Measurements from ENCODE around the gene NSD1. TPM values are rescaled to one million over a fixed set of nuclear protein-coding genes. Genes with fewer than 3 reads are reported as not detected.
"Not testable (repeated sequence)": the region's sequence is repeated elsewhere in the genome, so short reads cannot be mapped to it uniquely, and the experiment has no call there.

Gene NSD1
- polyA plus RNA-seq, 1 donor from 2014 or later, result 68.5 TPM

DNA sequence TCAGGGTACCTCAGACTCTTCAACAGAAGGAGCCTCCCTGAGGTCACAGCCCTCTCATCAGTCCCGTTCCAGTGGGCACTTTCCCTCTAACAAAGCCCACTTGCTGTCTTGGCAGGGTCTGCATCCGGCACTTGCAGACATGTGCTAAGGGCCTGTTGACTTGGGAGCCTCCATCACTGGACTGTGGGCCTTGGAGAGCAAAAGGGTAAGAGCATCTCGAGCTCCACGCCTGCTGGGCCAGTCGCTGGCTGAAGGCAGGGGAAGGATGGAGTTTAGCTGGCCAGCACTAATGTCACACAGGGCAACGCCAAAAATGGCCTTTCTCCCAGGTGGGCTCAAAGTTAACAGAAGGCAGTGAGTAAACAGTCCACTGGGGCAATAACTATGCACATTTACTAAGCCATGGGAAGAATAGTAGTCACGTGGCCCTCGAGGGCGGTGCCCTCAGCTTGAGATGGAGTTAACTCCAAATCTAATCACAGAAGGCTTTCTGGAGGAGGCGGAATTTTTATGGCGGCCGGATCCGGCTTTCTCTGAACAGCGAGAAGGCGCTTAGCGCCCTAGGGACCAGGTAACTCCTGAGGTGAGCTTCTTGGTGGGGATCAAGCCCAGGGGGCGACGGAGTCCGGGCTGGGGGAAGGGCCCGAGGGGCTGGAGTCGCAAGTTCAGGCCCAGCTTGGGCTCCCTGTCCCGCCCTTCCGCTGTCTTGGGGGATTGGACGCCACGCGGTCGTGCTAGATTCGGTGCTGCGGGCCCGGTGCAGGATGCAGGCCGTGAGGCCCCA lies 2.0 kb upstream of the NSD1 start:
- peaks cover 4% of the 10 kb centered on the region for H3K36me3 Mint-ChIP-seq
- no peaks in the 10 kb centered on the region for H3K27me3 Mint-ChIP-seq
- no peaks in the 10 kb centered on the region for H3K9me3 Mint-ChIP-seq
- peaks cover 26 to 35% (median 35%) of the 10 kb centered on the region in 3 donors for H3K4me1 Mint-ChIP-seq
- peak overlapping the region in 2 of 3 donors; percentile 68 to 77 for H3K27ac Mint-ChIP-seq
- peak overlapping the region; percentile 59 to 88 (median 68) for H3K4me3 Mint-ChIP-seq

DNA sequence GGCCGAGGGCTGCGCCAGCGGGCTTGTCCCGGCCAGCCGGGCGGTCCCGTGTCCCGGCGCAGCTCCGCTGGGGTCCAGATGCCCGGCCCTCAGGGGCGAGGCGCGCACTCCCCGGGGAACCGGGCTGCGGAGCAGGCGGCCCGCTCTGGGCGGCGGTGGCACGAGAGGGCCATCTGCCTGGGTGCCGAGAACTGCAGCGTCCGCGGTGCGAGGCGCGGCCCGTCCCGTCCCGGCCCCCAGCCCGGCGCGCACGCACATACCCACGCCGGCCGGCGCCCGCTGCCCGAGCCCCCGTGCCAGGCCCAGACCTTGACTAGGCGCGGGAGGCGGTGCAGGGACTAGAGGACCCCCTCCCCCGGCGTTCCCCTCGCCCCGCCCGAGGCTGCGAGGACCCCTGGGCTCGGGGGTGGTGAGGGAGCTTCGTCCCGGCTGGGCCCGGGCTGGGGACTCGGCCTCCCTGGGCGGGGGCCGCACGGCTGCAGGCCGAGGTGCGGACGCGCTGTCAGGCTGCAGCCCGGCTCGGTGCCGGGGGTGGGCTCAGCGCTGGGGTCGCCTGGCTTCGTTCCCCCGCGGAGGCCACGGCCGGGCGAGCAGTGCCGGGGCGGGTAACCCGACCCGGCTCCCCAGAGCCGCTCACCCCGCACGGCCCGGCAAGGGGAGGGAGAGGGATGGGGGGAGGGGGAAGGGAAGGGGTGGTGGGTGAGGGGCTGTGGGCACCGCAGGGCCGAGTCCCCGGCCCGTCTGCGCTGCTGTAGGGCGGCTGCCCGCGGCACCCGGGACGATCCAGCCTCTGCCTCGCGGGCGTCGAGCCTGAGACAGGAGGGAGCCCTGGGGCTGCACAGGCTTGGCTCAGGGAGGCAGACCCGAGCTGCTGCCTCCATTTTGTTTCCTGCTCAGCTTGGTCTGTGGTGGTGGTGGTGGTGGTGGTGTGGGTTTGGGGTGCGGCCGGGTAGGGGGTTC lies 1.2 kb upstream of the NSD1 start:
- Mint-ChIP-seq H3K4me1 (peaks cover 30 to 42% (median 40%) of the 10 kb centered on the region in 3 donors), H3K4me3 (peak overlapping the region; percentile 58 to 85 (median 79)), H3K9me3 (no peaks in the 10 kb centered on the region), H3K27ac (peak overlapping the region; percentile 73 to 80 (median 77)), H3K27me3 (no peaks in the 10 kb centered on the region), H3K36me3 (peaks cover 6% of the 10 kb centered on the region)

DNA sequence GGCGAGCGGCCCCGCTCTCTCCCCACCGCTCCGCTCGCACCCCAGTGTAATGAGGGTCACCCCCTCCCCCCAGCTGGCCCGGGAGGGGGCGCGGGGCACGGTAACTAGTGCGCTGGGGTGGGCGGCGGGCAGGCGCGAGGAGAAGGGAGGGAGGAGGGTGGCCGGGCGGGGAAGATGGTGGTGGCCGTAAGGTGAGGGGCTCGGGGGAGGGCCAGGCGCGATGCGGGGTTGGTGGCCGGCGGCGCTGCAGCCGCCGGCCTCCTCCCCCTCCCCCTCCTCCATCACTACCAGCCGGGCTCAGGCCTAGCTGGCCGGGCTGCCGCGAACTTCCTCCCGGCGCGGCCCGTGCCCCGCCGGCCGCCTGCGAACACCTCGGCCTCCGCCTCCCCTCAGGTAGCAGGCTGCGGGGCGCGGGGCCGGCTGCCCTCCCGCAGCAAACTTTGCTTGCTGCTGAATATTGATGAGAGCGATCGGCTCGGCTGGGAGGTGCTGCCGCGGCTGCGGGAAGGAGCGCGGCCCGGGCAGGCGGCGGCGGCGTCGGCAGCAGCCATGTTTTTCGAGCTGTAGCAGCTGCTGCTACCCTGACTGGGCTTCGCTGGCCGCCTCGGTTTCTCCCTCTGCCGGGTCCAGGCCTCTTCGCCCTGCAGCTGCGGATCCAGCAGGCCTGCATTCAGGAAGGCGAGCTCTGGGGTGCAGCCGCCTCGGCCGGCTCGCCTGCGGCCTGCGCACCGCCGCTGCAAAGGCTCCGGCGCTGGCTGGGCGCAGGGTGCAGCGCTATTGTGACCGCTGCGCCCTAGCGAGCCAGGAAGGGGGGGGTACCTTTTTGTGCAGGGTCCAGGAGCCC lies 502 bp downstream of the NSD1 start:
- no peaks in the 10 kb centered on the region for H3K9me3 Mint-ChIP-seq
- peaks cover 6% of the 10 kb centered on the region for H3K36me3 Mint-ChIP-seq
- H3K4me1 Mint-ChIP-seq, result peaks cover 27 to 31% (median 30%) of the 10 kb centered on the region in 3 donors

DNA sequence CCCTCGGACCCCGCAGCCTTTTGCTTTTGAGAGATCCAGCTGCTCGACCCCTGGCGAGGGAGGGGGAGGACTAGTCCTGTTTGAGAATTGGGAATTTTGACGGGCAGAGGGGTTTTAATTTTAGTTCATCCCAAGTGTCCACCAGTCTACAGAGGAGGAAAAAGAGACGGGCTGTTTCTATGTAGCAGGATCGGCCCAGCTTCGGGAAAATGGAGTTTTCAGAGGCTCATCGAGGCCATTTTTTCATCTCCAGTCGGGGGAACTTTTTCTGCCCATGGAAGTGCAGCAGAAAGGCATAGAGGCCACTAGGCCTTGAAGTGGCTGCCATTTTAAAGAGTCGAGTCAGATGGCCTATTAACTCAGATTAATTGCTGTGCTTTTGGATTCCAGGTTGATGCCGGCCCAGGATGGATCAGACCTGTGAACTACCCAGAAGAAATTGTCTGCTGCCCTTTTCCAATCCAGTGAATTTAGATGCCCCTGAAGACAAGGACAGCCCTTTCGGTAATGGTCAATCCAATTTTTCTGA lies 1.2 kb downstream of the NSD1 start:
- H3K27me3 Mint-ChIP-seq, result no peaks in the 10 kb centered on the region
- H3K4me1 Mint-ChIP-seq, result peaks cover 26 to 28% (median 28%) of the 10 kb centered on the region in 3 donors
- peaks cover 6% of the 10 kb centered on the region for H3K36me3 Mint-ChIP-seq

More for the DNA sequence above, 502 bp downstream of the NSD1 start:
- Mint-ChIP-seq H3K27me3 (no peaks in the 10 kb centered on the region), H3K27ac (peak overlapping the region; percentile 76 to 90 (median 89)), H3K4me3 (peak overlapping the region; percentile 86 to 93 (median 92))

DNA sequence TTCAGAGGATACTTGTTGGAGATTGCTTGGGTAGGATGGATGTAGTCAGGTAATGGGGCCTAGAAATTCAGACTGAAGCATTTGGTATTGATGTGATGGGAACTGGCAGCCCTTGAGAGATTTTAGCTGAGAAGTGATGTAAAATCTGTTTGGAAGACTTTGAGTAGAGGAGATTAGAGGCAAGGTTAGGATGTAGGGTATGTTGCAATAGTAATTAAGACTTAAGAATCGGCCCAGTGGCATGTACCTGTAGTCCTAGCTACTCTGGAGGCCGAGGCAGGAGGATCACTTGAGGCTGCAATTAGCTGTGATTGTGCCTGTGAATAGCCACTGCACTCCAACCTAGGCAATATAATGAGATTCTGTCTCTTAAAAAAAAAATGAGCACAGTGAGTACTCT lies 6.7 kb downstream of the NSD1 start:
- Mint-ChIP-seq H3K36me3 (peaks cover 11% of the 10 kb centered on the region), H3K9me3 (no peaks in the 10 kb centered on the region), H3K27me3 (no peaks in the 10 kb centered on the region), H3K4me1 (peaks cover 37 to 47% (median 47%) of the 10 kb centered on the region in 3 donors), H3K4me3 (no peak overlapping the region), H3K27ac (peak overlapping the region in 1 of 3 donors; percentile 69)

More for the DNA sequence above, 1.2 kb downstream of the NSD1 start:
- peak overlapping the region; percentile 86 to 93 (median 92) for H3K4me3 Mint-ChIP-seq
- H3K27ac Mint-ChIP-seq, result peak overlapping the region; percentile 76 to 90 (median 89)
- no peaks in the 10 kb centered on the region for H3K9me3 Mint-ChIP-seq

DNA sequence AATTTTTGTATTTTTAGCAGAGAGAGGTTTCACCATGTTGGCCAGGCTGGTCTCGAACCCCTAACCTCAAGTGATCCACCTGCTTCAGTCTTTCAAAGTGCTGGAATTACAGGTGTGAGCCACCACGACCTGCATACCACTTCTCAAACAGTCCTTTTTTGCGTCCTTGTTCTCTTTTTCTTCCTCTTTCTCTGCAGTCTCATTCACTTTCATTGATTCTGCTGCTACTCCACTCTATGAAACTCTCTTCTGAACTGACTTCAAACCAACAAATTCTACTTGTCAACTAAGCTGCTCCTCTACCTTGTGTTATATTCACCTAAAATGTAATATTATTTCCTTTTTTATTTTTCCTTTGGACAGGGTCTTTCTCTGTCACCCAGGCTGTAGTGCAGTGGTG lies 7.9 kb downstream of the NSD1 start:
- H3K9me3 Mint-ChIP-seq, result no peaks in the 10 kb centered on the region
- H3K4me1 Mint-ChIP-seq, result peaks cover 33 to 40% (median 40%) of the 10 kb centered on the region in 3 donors
- H3K36me3 Mint-ChIP-seq, result peaks cover 7% of the 10 kb centered on the region
- H3K27ac Mint-ChIP-seq, result peak overlapping the region in 1 of 3 donors; percentile 21
- no peaks in the 10 kb centered on the region for H3K27me3 Mint-ChIP-seq
- H3K4me3 Mint-ChIP-seq, result no peak overlapping the region

DNA sequence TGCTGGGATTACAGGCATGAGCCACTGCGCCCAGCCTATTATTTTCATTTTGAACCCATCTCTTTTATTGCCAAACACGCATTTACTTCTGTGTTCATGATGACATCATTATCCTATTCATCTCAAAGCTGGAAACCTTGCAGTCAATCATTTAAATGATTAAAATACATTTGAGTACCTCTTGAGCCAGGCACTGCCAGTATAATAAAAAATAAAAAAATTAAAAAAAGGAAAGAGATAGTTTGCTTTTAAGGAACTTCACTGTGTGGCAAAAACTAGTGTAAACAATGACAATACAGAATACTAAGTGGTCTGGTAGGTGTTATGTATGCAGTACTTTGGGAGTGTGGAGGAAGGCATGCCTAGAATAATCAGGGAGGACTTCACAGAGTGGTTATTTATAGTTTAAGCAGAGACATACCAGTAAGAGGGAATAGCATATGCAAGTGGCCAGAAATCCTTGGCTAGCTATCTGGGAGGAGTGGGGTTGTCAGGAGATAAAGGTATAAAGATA lies 8.6 kb downstream of the NSD1 start:
- no peaks in the 10 kb centered on the region for H3K9me3 Mint-ChIP-seq
- no peak overlapping the region for H3K27ac Mint-ChIP-seq
- peaks cover 28 to 37% (median 35%) of the 10 kb centered on the region in 3 donors for H3K4me1 Mint-ChIP-seq
- peaks cover 5% of the 10 kb centered on the region for H3K36me3 Mint-ChIP-seq
- peak overlapping the region in 1 of 4 donors; percentile 2 for H3K4me3 Mint-ChIP-seq
- no peaks in the 10 kb centered on the region for H3K27me3 Mint-ChIP-seq

DNA sequence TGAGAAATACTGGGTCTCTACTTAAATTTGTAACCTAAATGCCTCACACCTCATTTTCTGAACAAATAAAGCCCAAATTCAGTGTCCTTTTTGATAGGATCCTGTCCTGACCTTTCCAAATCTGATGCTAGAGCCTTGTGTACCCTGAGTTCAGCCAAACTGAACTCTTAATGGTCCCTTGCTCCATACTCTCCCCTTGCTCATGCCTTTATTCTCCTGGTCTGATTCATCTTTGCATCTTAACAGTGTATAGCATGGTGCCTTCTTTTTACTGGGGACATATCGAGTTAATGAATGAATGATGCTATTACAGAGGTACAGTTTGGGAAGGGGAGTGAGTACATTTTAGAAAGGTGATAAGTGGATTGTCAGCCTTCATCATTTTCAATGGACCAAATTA lies 9.2 kb downstream of the NSD1 start:
- Mint-ChIP-seq H3K4me3 (peak overlapping the region in 2 of 4 donors; percentile 39 to 47), H3K36me3 (peaks cover 5% of the 10 kb centered on the region), H3K4me1 (peaks cover 28 to 35% (median 34%) of the 10 kb centered on the region in 3 donors), H3K27ac (peak overlapping the region in 1 of 3 donors; percentile 54), H3K27me3 (no peaks in the 10 kb centered on the region), H3K9me3 (no peaks in the 10 kb centered on the region)

DNA sequence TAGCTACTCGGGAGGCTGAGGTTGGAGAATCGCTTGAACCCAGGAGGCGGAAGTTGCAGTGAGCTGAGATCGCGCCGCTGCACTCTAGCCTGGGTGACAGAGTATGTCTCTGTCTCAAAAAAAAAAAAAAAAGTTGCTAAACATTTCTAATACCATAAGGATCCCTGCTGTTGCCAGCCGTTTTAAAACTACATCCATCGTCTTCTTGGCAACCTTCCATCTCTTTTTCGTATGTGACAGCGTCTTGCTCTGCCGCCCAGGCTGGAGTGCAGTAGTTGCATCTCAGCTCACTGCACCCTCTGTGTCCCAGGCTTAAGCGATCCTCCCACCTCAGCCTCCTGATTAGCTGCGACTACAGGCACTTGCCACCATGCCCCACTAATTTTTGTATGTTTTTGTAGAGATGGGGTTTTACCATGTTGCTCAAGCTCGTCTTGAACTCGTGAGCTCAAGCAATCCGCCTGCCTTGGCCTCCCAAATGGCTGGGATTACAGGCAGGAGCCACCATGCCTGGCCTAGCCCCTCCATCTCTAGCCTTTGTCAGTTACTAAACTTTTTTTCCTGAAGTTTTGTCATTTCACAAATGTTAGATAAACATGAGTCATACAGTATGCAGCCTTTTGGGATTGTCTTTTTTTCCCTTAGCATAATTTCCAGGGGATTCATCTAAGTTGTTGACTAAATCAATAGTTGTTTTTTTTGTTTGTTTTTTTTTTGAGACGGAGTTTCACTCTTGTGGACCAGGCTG lies 13.5 kb downstream of the NSD1 start:
- H3K27me3 Mint-ChIP-seq, result no peaks in the 10 kb centered on the region

DNA sequence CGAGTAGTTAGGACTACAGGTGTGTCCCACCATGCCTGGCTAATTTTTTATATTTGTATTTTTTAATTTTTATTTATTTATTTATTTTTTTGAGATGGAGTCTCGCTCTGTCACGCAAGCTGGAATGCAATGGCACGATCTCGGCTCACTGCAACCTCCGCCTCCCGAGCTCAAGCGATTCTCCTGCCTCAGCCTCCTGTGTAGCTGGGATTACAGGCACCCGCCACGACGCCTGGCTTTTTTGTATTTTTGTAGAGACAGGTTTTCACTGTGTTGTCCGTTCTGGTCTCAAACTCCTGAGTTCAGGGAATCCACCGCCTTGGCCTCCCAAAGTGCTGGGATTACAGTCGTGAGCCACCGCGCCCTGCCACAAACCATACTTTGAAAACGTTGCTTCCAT lies 16.5 kb downstream of the NSD1 start:
- H3K27me3 Mint-ChIP-seq, H3K27ac Mint-ChIP-seq, H3K4me3 Mint-ChIP-seq, H3K36me3 Mint-ChIP-seq, H3K9me3 Mint-ChIP-seq: not testable (repeated sequence)
- H3K4me1 Mint-ChIP-seq, result peaks cover 2 to 13% (median 5%) of the 10 kb centered on the region in 3 donors

More for the DNA sequence above, 13.5 kb downstream of the NSD1 start:
- Mint-ChIP-seq H3K36me3 (no peaks in the 10 kb centered on the region), H3K4me1 (peaks cover 13 to 15% (median 13%) of the 10 kb centered on the region in 3 donors), H3K4me3 (no peak overlapping the region), H3K9me3 (no peaks in the 10 kb centered on the region), H3K27ac (no peak overlapping the region)

DNA sequence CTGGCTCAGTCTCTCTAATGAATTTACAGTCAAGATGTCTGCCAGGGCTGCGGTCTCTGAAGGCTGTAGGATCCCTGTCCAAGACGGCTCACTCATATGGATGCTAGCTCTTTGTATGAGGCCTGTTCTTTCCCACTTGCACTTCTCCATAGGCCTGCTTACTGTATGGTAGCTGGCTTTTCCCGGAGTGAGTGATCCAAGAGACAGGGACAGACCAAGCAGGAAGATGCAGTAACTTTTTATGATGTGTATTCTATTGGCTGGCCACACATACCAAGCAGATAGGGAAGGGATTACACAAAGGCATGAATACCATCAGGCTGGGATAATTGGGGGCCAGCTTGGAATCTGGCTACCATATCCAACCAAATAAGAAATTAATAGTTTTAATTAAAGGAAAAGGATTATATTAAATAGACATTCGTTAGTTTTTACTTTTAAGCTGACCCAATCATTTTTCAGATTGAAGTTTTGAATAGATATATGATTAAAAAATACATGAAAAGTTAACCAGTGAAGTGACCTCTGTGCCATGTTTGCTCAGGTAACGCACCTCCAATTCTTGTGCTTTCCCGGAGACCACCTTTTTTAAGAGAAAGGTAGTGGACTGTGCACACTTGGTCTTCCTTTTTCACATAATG lies 20.6 kb downstream of the NSD1 start:
- Mint-ChIP-seq H3K4me1 (peaks cover 9 to 18% (median 13%) of the 10 kb centered on the region in 3 donors), H3K4me3 (no peak overlapping the region), H3K36me3 (peaks cover 5% of the 10 kb centered on the region), H3K9me3 (no peaks in the 10 kb centered on the region), H3K27ac (peak overlapping the region in 1 of 3 donors; percentile 64), H3K27me3 (no peaks in the 10 kb centered on the region)

DNA sequence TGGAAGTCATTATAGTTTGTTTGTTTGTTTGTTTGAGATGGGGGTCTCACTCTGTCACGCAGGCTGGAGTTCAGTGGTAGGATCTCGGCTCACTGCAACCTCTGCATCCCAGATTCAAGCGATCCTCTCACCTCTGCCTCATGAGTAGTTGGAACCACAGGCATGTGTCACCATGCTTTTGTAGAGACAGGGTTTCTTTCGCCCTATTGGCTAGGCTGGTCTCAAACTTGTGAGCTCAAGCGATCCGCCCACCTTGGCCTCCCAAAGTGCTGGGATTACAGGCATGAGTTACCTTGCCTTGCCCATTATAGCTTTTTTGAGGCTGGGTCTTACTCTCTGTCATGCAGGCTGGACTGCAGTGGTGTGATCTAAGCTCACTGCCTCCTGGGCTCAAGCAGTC lies 28.8 kb downstream of the NSD1 start:
- peak overlapping the region in 1 of 3 donors; percentile 71 for H3K27ac Mint-ChIP-seq
- no peak overlapping the region for H3K4me3 Mint-ChIP-seq
- no peaks in the 10 kb centered on the region for H3K9me3 Mint-ChIP-seq
- peaks cover 7 to 16% (median 16%) of the 10 kb centered on the region in 3 donors for H3K4me1 Mint-ChIP-seq
- no peaks in the 10 kb centered on the region for H3K27me3 Mint-ChIP-seq
- peaks cover 6% of the 10 kb centered on the region for H3K36me3 Mint-ChIP-seq

DNA sequence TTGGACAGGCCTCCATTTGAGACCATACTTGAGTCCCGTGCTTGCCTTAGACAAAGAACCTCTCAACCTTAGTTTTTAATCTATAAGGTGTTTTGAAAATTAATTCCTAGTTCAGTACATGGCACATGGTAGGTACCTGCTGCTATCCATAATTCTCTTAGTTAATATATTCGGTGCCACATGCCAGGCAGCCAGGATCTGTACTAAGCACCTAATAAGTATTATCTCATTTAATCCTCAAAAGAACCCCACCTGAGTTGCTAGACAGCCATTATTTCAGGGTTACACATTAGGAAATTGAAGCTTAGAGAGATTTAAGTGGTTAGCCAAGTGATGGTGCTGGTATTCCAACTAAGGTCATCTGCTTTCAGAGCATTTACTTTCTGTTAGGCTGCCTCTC lies 29.9 kb downstream of the NSD1 start:
- H3K4me1 Mint-ChIP-seq, result peaks cover 0 to 14% (median 13%) of the 10 kb centered on the region in 3 donors
- no peak overlapping the region for H3K27ac Mint-ChIP-seq
- no peaks in the 10 kb centered on the region for H3K27me3 Mint-ChIP-seq

More for the DNA sequence above, 29.9 kb downstream of the NSD1 start:
- Mint-ChIP-seq H3K36me3 (peaks cover 4% of the 10 kb centered on the region), H3K9me3 (no peaks in the 10 kb centered on the region), H3K4me3 (no peak overlapping the region)
